Activated naive CD4-positive, alpha-beta T cell treated with anti-CD3 and anti-CD28 coated beads, Interleukin-2, amount 50 U/mL, for 72 hours (primary cell): Measurements from ENCODE around the gene ZMIZ1. TPM values are rescaled to one million over a fixed set of nuclear protein-coding genes. Genes with fewer than 3 reads are reported as not detected.
A peak's percentile ranks its signal among the peaks of the same experiment; 100 is the strongest.
"Not testable (repeated sequence)": the region's sequence is repeated elsewhere in the genome, so short reads cannot be mapped to it uniquely, and the experiment has no call there.

ENCODE experiments used
- ATAC-seq, 2 donors: fragments of 150-1000 bp; cut with Tn5 transposase; 2 replicates each; pipeline ENCODE4 v1.10.0; 2021; ENCODE audit warnings: mild to moderate bottlenecking in 2 of 2, moderate library complexity in 2 of 2
- DNase-seq, 2 donors: peaks; one replicate each; pipeline ENCODE4 v3.0.0; 2021 to 2022; ENCODE audit warnings: low spot score in 2 of 2
- H3K27ac Mint-ChIP-seq, 2 donors: one replicate each; pipeline ENCODE4 v1.8.0; 2022; ENCODE audit warnings: mild to moderate bottlenecking in 2 of 2, mixed read lengths in 2 of 2
- H3K36me3 Mint-ChIP-seq, 2 donors: one replicate each; pipeline ENCODE4 v1.8.0; 2022; ENCODE audit warnings: mixed read lengths in 2 of 2
- H3K9me3 Mint-ChIP-seq, 2 donors: one replicate each; pipeline ENCODE4 v1.8.0; 2022; ENCODE audit warnings: mixed read lengths in 2 of 2
- total RNA-seq, 2 donors: library from RNA; stranded (reverse); gene quantifications; one replicate each; pipeline ENCODE4 v1.2.3, GENCODE V29; 2022

ZMIZ1 gene
- total RNA-seq, 2 donors from 2014 or later, result 16.1 to 42.7 TPM

- no peaks in the 10 kb centered on the region for H3K36me3 Mint-ChIP-seq
- H3K9me3 Mint-ChIP-seq, result no peaks in the 10 kb centered on the region
- ATAC-seq (no peak), DNase-seq (no peak)
- H3K27ac Mint-ChIP-seq, result peak overlapping the region in 1 of 2 donors; percentile 84
Observed at GRCh38 chr10:79028056-79028430, 40.7 kb upstream of the ZMIZ1 start.

GRCh38 chr10:79028451-79029010, 40.2 kb upstream of the ZMIZ1 start:
- Mint-ChIP-seq H3K27ac (no peak overlapping the region), H3K9me3 (no peaks in the 10 kb centered on the region), H3K36me3 (no peaks in the 10 kb centered on the region)
- DNase-seq (peak in 1 of 2 donors; percentile 51), ATAC-seq (no peak)

- DNase-seq (peak in 1 of 2 donors; percentile 9), ATAC-seq (no peak)
- Mint-ChIP-seq H3K36me3 (no peaks in the 10 kb centered on the region), H3K27ac (peak overlapping the region in 1 of 2 donors; percentile 31), H3K9me3 (no peaks in the 10 kb centered on the region)
Observed at GRCh38 chr10:79029478-79030390, 39.0 kb upstream of the ZMIZ1 start.

- ATAC-seq, result no peak
- no peak overlapping the region for H3K27ac Mint-ChIP-seq
- H3K9me3 Mint-ChIP-seq, result no peaks in the 10 kb centered on the region
- no peak for DNase-seq
- no peaks in the 10 kb centered on the region for H3K36me3 Mint-ChIP-seq
Observed at GRCh38 chr10:79030705-79031104, 38.1 kb upstream of the ZMIZ1 start.

DNA sequence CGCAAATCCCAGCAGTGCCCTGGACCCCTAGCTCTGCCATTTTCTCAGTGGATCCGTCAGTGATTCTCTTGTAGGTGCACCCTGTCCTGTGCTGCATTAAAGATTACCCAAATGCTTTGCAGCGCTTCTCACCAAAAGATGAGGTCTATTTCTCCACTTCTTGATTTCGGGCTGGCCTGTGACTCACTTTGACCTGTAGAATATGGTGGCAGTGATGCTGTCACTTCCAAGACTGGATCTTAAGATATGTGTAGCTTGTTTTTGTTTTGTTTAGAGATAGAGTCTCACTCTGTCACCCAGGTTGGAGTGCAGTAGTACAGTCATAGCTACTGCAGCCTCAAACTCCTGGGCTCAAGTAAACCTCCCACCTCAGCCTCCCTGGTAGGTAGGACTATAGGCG, 37.0 kb upstream of the ZMIZ1 start:
- ATAC-seq, result no peak

GRCh38 chr10:79034271-79034876, 34.4 kb upstream of the ZMIZ1 start:
- ATAC-seq, result no peak
- DNase-seq, result peak in 1 of 2 donors; percentile 3
- H3K27ac Mint-ChIP-seq, result no peak overlapping the region

More for the DNA sequence above, 37.0 kb upstream of the ZMIZ1 start:
- H3K9me3 Mint-ChIP-seq, result no peaks in the 10 kb centered on the region
- H3K27ac Mint-ChIP-seq, result no peak overlapping the region
- DNase-seq, result peak in 1 of 2 donors; percentile 21
- no peaks in the 10 kb centered on the region for H3K36me3 Mint-ChIP-seq

DNA sequence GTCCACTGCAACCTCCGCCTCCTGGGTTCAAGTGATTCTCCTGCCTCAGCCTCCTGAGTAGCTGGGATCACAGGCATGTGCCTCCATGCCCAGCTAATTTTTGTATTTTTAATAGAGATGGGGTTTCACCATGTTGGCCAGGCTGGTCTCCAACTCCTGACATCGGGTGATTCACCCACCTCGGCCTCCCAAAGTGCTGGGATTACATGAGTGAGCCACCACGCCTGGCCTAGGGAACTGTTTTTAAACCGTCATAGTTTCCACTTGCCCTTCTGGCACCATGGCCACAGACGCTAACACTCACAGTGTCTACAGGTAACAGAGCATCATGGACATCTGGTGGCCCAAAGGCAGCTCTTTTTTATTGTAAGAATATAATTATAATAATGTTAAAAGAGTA, 32.4 kb upstream of the ZMIZ1 start:
- H3K27ac Mint-ChIP-seq, H3K9me3 Mint-ChIP-seq, H3K36me3 Mint-ChIP-seq: not testable (repeated sequence)
- ATAC-seq (peak in 1 of 2 donors; percentile 26), DNase-seq (peak in 1 of 2 donors; percentile 31)

More at GRCh38 chr10:79034271-79034876, 34.4 kb upstream of the ZMIZ1 start:
- Mint-ChIP-seq H3K36me3 (no peaks in the 10 kb centered on the region), H3K9me3 (no peaks in the 10 kb centered on the region)

DNA sequence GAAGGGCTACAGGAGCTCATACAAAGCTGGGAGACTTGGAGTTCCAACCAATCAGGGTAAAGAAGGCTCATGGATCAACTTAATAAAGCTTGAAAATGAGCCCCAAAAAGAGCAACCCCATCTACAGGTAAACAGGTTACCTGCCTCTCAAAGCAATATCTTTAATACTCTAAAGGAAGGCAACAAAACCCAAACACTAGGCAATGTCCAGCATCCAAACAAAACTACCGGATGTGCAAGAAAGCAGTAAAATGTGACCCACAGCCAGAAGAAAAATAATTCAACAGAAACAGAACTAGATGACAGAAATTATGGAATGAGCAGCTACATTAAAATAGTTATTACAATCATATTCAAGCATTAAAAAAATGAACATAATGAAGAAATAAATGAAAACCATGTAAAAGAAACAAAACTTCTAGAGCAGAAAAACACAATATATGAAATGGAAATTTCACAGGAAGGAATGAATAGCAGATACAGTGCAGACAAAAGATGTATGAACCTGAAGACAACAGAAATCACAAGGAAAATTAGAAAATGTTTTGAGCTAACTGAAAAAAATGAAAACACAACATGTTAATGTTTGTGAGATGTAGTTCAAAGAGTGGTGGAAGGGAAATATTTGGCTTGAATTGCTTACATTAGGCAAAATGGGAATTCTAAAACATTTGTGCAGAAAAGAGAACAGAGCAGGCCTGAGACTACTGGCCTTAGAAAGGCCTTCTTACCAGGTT, 30.5 kb upstream of the ZMIZ1 start:
- no peaks in the 10 kb centered on the region for H3K36me3 Mint-ChIP-seq
- H3K9me3 Mint-ChIP-seq, result peaks cover 0 to under 1% of the 10 kb centered on the region in 2 donors
- ATAC-seq (no peak), DNase-seq (no peak)
- H3K27ac Mint-ChIP-seq, result no peak overlapping the region

GRCh38 chr10:79038841-79039201, 29.9 kb upstream of the ZMIZ1 start:
- H3K9me3 Mint-ChIP-seq, result peaks cover 0 to 3% of the 10 kb centered on the region in 2 donors
- no peaks in the 10 kb centered on the region for H3K36me3 Mint-ChIP-seq
- peak in 1 of 2 donors; percentile 11 for DNase-seq
- no peak overlapping the region for H3K27ac Mint-ChIP-seq
- ATAC-seq, result no peak

GRCh38 chr10:79042639-79043411, 25.9 kb upstream of the ZMIZ1 start:
- Mint-ChIP-seq H3K27ac (no peak overlapping the region), H3K9me3 (peaks cover 0 to 3% of the 10 kb centered on the region in 2 donors), H3K36me3 (no peaks in the 10 kb centered on the region)
- ATAC-seq (no peak), DNase-seq (no peak)

GRCh38 chr10:79044036-79044632, 24.6 kb upstream of the ZMIZ1 start:
- ATAC-seq (no peak), DNase-seq (peak in 1 of 2 donors; percentile 33)
- H3K27ac Mint-ChIP-seq, result no peak overlapping the region

GRCh38 chr10:79044846-79045245, 23.9 kb upstream of the ZMIZ1 start:
- ATAC-seq (no peak), DNase-seq (peak in 1 of 2 donors; percentile 49)
- Mint-ChIP-seq H3K36me3 (no peaks in the 10 kb centered on the region), H3K9me3 (peaks cover 0 to 3% of the 10 kb centered on the region in 2 donors), H3K27ac (no peak overlapping the region)

More at GRCh38 chr10:79044036-79044632, 24.6 kb upstream of the ZMIZ1 start:
- no peaks in the 10 kb centered on the region for H3K36me3 Mint-ChIP-seq
- peaks cover 0 to 3% of the 10 kb centered on the region in 2 donors for H3K9me3 Mint-ChIP-seq

GRCh38 chr10:79045566-79046175, 23.1 kb upstream of the ZMIZ1 start:
- Mint-ChIP-seq H3K36me3 (no peaks in the 10 kb centered on the region), H3K9me3 (peaks cover 0 to 3% of the 10 kb centered on the region in 2 donors), H3K27ac (no peak overlapping the region)
- ATAC-seq (no peak), DNase-seq (peak in 1 of 2 donors; percentile 25)

DNA sequence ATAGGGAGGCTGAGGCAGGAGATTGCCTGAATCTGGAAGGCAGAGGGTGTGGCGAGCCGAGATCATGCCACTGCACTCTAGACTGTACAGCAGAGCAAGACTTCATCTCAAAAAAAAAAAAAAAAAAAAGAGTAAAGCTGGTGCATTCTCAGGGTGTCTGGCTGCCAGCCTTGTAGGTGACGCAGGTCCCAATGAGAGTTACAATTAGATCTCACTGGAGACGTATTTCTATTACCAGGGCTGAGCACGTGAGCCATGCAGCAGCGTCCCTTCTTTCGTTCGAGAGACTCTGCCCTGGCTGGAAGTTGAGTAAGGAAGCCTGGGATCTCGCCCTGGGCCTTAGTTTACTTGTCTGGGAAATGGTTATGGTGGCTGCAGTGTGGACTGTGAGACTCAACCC, 22.4 kb upstream of the ZMIZ1 start:
- DNase-seq (peak in 1 of 2 donors; percentile 13), ATAC-seq (no peak)
- no peak overlapping the region for H3K27ac Mint-ChIP-seq
- H3K36me3 Mint-ChIP-seq, result no peaks in the 10 kb centered on the region
- H3K9me3 Mint-ChIP-seq, result peaks cover 0 to 3% of the 10 kb centered on the region in 2 donors
